ENCODE data around the gene PLK3. TPM values are rescaled to one million over a fixed set of nuclear protein-coding genes. Genes with fewer than 3 reads are reported as not detected.

PLK3 gene
- total RNA-seq, 1 experiment from 2014 or later = 8.5 TPM

- DNase-seq (ENCODE audit: low spot score) = peak; percentile 58
These were observed 42.9 kb downstream of the PLK3 start, which contains the start of gene PTCH2 for GRCh38 chr1:44842862-44843655. PTCH2 (minus strand) TSS chr1:44843253; CDS start chr1:44842932, 321 bp downstream.

DNA sequence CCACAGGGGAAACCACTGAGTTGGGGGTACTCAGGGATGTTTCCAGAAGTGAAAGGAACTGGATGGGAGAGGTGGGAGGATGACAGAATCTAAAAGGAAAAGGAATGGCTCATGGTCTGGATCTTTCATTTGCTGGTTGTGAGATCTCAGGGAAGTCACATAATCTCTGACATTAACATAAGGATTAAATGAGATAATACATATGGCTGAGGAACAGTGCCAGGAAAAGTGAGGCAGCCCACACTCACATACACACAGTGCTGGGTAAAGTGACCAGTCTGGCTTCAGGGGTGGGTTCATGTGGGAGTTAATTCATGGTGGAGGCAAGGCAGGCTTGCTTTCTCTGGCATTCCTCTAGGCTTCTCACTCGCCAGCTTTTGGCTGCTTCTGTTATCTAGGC, 46.8 kb downstream of the PLK3 start:
- in situ Hi-C loops (cut with HindIII; ENCODE audit: low sequenced_read_pairs) = no loop called here
- DNase-seq (ENCODE audit: low spot score) = no peak

More at GRCh38 chr1:44842862-44843655, 42.9 kb downstream of the PLK3 start, which contains the start of gene PTCH2:
- in situ Hi-C loops (cut with HindIII; ENCODE audit: low sequenced_read_pairs) = no loop called here

GRCh38 chr1:44847845-44848244, 47.7 kb downstream of the PLK3 start:
- in situ Hi-C loops (cut with HindIII; ENCODE audit: low sequenced_read_pairs) = no loop called here
- peak; percentile 50 for DNase-seq (ENCODE audit: low spot score)

DNA sequence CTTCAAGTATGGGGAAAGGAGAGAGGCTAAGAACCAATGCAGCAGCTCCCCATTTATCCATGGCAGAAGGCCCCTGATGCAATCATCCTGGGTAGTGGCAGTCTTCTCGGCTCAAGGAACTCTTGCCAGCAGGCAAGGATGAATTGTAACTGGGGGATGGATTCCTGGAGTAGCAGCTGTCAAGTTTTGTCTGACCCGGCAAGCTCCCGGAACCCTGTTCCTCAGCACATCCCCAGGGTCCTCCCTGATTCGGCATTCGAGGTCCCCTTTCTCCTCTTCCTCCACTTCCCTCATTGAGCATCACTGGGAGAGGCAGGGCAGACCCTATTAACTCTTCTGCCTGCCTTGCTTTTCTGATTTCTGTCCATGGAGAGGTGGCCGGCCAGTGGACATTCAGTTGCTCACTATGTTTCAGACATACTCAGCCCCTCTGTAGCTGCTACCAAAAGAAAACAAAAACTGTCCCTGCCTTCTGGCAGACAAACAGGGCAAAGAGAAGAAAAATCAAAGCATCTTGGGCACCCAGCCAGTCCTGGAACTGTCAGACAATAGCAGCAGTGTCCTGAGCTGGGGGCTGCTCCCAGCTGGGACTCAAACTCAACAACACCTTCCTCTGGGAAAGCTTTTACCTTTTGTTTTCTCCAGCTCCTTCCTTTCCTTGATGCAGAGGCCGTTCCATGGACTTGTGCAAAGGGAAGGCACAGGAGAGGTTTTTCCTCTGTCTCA, 48.4 kb downstream of the PLK3 start:
- peak; percentile 30 for DNase-seq (ENCODE audit: low spot score)
- in situ Hi-C loops (cut with HindIII; ENCODE audit: low sequenced_read_pairs) = no loop called here

DNA sequence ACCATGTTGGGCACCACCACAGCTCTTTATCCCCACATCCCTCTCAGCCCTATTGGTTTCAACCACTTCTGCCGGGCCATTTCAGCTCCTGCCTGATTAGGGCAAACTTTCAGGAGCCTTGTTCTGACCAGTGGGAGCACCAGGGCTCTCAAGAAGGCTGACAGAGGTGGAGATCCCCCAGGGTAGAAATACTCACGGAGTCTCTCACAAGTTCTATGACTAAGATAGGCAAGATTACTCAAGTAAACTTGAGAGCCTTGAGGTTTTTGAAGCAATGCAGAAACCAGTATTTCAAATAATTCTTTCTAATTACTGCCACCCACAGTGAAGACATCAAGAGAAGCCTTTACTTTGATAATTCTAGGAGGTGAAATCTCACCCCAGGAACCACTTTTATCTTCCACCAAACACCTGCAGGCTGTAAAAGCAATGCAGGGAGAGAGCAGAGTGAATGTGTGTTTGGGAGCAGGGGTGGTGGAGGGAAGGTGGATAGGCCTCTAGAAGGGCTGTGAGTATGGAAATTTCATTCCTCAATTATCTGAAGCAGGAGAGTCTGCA, 49.5 kb downstream of the PLK3 start:
- no peak for DNase-seq (ENCODE audit: low spot score)
- in situ Hi-C loops (cut with HindIII; ENCODE audit: low sequenced_read_pairs) = no loop called here

- in situ Hi-C loops (cut with HindIII; ENCODE audit: low sequenced_read_pairs) = no loop called here
- DNase-seq (ENCODE audit: low spot score) = no peak
These were observed 51.1 kb downstream of the PLK3 start for GRCh38 chr1:44851308-44851707.

DNA sequence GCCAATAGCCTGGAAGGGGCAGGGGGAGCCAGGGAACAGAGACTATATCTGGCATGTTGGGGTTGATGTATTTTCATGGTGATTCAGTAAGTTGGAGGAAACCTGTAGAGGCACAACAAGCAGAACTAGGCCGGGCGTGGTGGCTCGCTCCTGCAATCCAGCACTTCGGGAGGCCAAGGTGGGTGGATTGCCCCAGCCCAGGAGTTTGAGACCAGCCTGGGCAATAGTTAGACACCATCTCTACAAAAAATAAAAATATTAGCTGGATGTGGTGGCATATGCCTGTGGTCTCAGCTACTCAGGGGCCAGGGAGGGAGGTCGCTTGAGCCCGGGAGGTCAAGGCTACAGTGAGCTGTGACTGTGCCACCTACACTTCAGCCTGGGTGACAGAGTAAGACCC, 53.0 kb downstream of the PLK3 start:
- in situ Hi-C loops (cut with HindIII; ENCODE audit: low sequenced_read_pairs) = no loop called here

DNA sequence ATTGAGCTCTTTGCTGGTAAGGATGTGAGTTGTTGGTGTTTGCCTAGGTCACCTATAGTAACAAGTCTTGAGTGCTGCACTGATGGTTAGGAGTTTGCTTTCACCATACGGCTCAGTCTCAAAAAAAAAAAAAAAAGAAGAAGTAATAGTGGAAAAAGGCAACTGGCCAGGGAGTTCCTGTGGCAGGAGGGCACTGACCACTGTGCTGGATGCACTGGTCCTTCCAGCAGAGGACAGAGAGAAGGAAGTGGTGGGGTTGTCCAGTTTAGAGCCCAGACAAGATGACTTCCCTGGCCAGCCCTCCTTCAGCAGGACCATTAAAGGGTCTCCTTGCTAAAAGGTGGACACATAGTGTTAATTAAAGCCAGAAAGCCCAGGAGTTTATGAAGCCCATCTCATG, 54.8 kb downstream of the PLK3 start:
- in situ Hi-C loops (cut with HindIII; ENCODE audit: low sequenced_read_pairs) = no loop called here

More for the DNA sequence above, 53.0 kb downstream of the PLK3 start:
- no peak for DNase-seq (ENCODE audit: low spot score)

More for the DNA sequence above, 54.8 kb downstream of the PLK3 start:
- no peak for DNase-seq (ENCODE audit: low spot score)

Other genes starting within 250 kb of the PLK3 start
- gene TMEM53, start 125.9 kb upstream of the PLK3 start, total RNA-seq (2014; rRNA removed; shearing (Covaris generic)) = 17.7 and 23.1 TPM in 2 replicates
- 2.2 TPM in 1 of 2 replicates, not detected in the other for gene ARMH1, start 125.7 kb upstream of the PLK3 start, total RNA-seq (2014; rRNA removed; shearing (Covaris generic))
- gene RNU5D-1, start 69.2 kb upstream of the PLK3 start, total RNA-seq (2014; rRNA removed; shearing (Covaris generic)) = not detected in 2 replicates
- gene KIF2C, start 60.5 kb upstream of the PLK3 start, total RNA-seq (2014; rRNA removed; shearing (Covaris generic)) = 74.3 and 85.9 TPM in 2 replicates
- gene RPS8, start 24.8 kb upstream of the PLK3 start, total RNA-seq (2014; rRNA removed; shearing (Covaris generic)) = 3,222 and 3,561 TPM in 2 replicates
- 2.2 and 2.3 TPM in 2 replicates for gene BEST4, start 12.2 kb upstream of the PLK3 start, total RNA-seq (2014; rRNA removed; shearing (Covaris generic))
- 2.9 and 14.6 TPM in 2 replicates for gene DYNLT4, start 7.0 kb downstream of the PLK3 start, total RNA-seq (2014; rRNA removed; shearing (Covaris generic))
- gene BTBD19, start 8.1 kb downstream of the PLK3 start, total RNA-seq (2014; rRNA removed; shearing (Covaris generic)) = 1.1 and 1.3 TPM in 2 replicates
- 0.18 and 0.27 TPM in 2 replicates for gene PTCH2, start 42.9 kb downstream of the PLK3 start, total RNA-seq (2014; rRNA removed; shearing (Covaris generic))
- gene EIF2B3, start 186.2 kb downstream of the PLK3 start, total RNA-seq (2014; rRNA removed; shearing (Covaris generic)) = 32.3 and 35.5 TPM in 2 replicates
- 10.9 and 18.5 TPM in 2 replicates for gene HECTD3, start 210.9 kb downstream of the PLK3 start, total RNA-seq (2014; rRNA removed; shearing (Covaris generic))
- 177 and 190 TPM in 2 replicates for gene UROD, start 211.9 kb downstream of the PLK3 start, total RNA-seq (2014; rRNA removed; shearing (Covaris generic))